A673 (cell line): ENCODE results near the gene TOB2. TPM values are rescaled to one million over a fixed set of nuclear protein-coding genes. Genes with fewer than 3 reads are reported as not detected.
"Not testable (repeated sequence)": the region's sequence is repeated elsewhere in the genome, so short reads cannot be mapped to it uniquely, and the experiment has no call there.

Experiments
- BruUV-seq: library from RNA; stranded (reverse); fragments of 400-500 nt; replicated peaks from 2 replicates; lab custom pipeline; 2021; lab: Mats Ljungman, UMichigan
- CTCF ChIA-PET: fragments of 300-600 bp; sonication (Branson Sonifier 250); formaldehyde crosslinking; loops from one replicate; lab custom pipeline; 2022; ENCODE audit warnings: antibody characterized with exemption; lab: Charles Lee
- POLR2A ChIA-PET: fragments of 300-600 bp; sonication (Branson Sonifier 250); formaldehyde crosslinking; loops from one replicate; lab custom pipeline; 2022; ENCODE audit warnings: antibody characterized with exemption; ENCODE audit not compliant: low non-redundant PET; lab: Charles Lee
- DNase-seq: peaks from one replicate; pipeline ENCODE4 v3.0.0-alpha.2; 2015; ENCODE audit warnings: low spot score
- H3K27ac ChIP-seq: fragments of 200-600 bp; sonication (generic); 2 replicates; pipeline ENCODE4 v1.5.1; 2016; ENCODE audit warnings: mixed run types, low read depth, mild to moderate bottlenecking, mixed read lengths, antibody characterized with exemption, low read length; ENCODE audit not compliant: poor library complexity, severe bottlenecking
- H3K27me3 ChIP-seq: fragments of 200-600 bp; sonication (generic); replicated peaks from 2 replicates; pipeline ENCODE4 v1.6.1; 2017; ENCODE audit warnings: mixed run types, low read depth, mild to moderate bottlenecking, mixed read lengths, antibody characterized with exemption, low read length; ENCODE audit not compliant: insufficient read depth, poor library complexity
- H3K36me3 ChIP-seq: fragments of 200-600 bp; sonication (generic); 2 replicates; pipeline ENCODE4 v1.6.1; 2016; ENCODE audit warnings: mixed run types, mild to moderate bottlenecking, mixed read lengths, antibody characterized with exemption, low read length; ENCODE audit not compliant: insufficient read depth, poor library complexity, severe bottlenecking
- H3K4me1 ChIP-seq: fragments of 200-600 bp; sonication (generic); 2 replicates; pipeline ENCODE4 v1.6.1; 2017; ENCODE audit warnings: mixed run types, mild to moderate bottlenecking, mixed read lengths, antibody characterized with exemption, low read length; ENCODE audit not compliant: insufficient read depth, poor library complexity, severe bottlenecking
- H3K4me3 ChIP-seq: fragments of 200-600 bp; sonication (generic); 2 replicates; pipeline ENCODE4 v1.5.1; 2016; ENCODE audit warnings: low read depth, mixed run types, mild to moderate bottlenecking, mixed read lengths, low read length; ENCODE audit not compliant: poor library complexity, severe bottlenecking
- H3K9me3 ChIP-seq: fragments of 200-600 bp; sonication (generic); 2 replicates; pipeline ENCODE4 v1.6.1; 2016; ENCODE audit warnings: mixed run types, low read depth, mild to moderate bottlenecking, mixed read lengths, antibody characterized with exemption, low read length; ENCODE audit not compliant: poor library complexity, severe bottlenecking
- EZH2 ChIP-seq: fragments of 200-600 bp; sonication (generic); IDR thresholded peaks from 2 replicates; pipeline ENCODE4 v1.6.1; 2017; ENCODE audit warnings: borderline replicate concordance, low read depth, mild to moderate bottlenecking, mixed read lengths, antibody characterized with exemption, low read length; ENCODE audit not compliant: poor library complexity, severe bottlenecking
- intact Hi-C: fragments of 100-400 bp; cut with micrococcal nuclease; formaldehyde crosslinking; loops from one replicate; pipeline ENCODE4 v1.10.0; 2022; ENCODE audit not compliant: unreplicated experiment
- total RNA-seq: library from RNA; stranded (reverse); gene quantifications from 2 replicates; pipeline ENCODE4 v1.2.3, GENCODE V29; 2021
- TF ChIP-seq, protein P1 (sequence below): fragments of 300-800, 200-600 bp; sonication (generic); conservative IDR thresholded peaks from 2 replicates; pipeline ENCODE4 v1.5.1; 2017; ENCODE audit warnings: low read depth, mild to moderate bottlenecking, antibody characterized with exemption, low read length, moderate library complexity, mixed read lengths

Gene TOB2
- total RNA-seq, 1 experiment from 2014 or later: 53.8 TPM

DNA sequence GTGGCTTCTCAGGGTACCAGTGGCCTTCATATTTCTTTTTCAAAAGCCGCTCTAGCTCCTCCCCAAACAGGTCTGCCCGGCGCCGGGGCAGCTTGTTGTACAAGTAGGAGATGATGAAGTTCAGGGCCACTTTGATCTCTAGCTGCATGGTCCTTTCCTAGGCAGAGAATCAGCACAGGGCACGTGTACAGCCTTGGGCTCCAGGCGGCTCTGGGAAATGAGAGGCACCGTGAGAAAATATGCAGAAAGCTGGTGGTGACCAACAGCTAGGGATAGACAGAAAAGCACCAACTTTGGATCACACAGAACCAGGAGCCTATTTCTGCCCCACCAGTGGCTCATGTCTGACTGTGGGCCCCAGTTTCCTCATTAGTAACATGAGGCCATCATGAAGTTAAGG lies 9.4 kb downstream of the TOB2 start:
- no TSS peak for BruUV-seq
- CTCF ChIA-PET: interaction anchor here (0.6 kb wide), 1 partner anchor 15 kb away, joined by 3 read pairs; no protein-coding TSS in a partner anchor
- POLR2A ChIA-PET: no interaction called here

DNA sequence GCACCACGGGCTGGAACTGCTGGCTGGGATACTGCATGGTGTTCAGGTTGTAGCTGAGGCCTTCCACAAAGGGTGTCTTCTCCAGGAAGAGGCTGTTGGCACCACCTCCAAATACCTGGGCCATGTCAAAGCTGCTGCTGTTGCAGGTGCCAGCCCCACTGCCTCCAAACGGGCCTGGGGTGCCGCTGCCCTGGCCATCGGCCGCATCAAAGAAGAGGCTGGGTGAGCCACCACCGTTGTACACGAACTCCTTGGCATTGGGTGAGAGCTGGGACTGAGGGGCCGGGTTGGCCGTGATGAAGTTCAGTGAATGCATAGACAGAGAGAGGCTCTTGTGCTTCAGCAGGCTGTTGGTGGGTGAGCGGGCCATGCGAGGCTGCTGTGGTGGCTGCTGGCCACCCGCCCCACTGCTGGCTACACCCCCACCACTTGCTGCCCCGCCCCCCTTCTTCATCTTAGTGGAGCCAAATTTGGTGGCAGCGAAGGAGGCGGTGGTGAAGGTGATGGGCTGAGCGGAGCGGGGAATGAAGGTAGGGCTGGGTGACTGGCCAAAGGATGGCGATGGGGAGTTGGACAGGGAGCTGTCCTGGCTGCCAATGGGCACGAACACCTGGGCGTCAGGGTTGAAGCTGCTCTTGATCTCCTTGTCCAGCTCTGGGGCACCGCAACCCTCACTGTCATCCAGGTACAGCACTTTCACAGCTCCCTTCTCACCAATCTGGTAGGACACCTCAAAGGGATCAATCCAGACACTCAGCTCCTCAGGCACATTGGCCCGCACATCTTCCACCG lies 10.1 kb downstream of the TOB2 start:
- Histone ChIP-seq H3K9me3 (no peaks in the 10 kb centered on the region), H3K27ac (no peak overlapping the region), H3K4me1 (no peaks in the 10 kb centered on the region), H3K36me3 (peaks cover 57% of the 10 kb centered on the region), H3K4me3 (no peak overlapping the region), H3K27me3 (no peaks in the 10 kb centered on the region)
- CTCF ChIA-PET: interaction anchor here (0.6 kb wide), 1 partner anchor 14 kb away, joined by 3 read pairs; no protein-coding TSS in a partner anchor
- POLR2A ChIA-PET: no interaction called here
- TF ChIP-seq, protein P1, sequence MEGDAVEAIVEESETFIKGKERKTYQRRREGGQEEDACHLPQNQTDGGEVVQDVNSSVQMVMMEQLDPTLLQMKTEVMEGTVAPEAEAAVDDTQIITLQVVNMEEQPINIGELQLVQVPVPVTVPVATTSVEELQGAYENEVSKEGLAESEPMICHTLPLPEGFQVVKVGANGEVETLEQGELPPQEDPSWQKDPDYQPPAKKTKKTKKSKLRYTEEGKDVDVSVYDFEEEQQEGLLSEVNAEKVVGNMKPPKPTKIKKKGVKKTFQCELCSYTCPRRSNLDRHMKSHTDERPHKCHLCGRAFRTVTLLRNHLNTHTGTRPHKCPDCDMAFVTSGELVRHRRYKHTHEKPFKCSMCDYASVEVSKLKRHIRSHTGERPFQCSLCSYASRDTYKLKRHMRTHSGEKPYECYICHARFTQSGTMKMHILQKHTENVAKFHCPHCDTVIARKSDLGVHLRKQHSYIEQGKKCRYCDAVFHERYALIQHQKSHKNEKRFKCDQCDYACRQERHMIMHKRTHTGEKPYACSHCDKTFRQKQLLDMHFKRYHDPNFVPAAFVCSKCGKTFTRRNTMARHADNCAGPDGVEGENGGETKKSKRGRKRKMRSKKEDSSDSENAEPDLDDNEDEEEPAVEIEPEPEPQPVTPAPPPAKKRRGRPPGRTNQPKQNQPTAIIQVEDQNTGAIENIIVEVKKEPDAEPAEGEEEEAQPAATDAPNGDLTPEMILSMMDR: no peak
- TF ChIP-seq EZH2: no peak
- intact Hi-C loops: no loop called here
- DNase-seq: no peak
- BruUV-seq: no TSS peak

More for the DNA sequence above, 9.4 kb downstream of the TOB2 start:
- no peak overlapping the region for H3K4me3 ChIP-seq
- DNase-seq: no peak
- TF ChIP-seq, protein P1: no peak
- TF ChIP-seq EZH2: no peak
- peaks cover 62% of the 10 kb centered on the region for H3K36me3 ChIP-seq
- intact Hi-C loops: no loop called here
- no peaks in the 10 kb centered on the region for H3K27me3 ChIP-seq
- no peak overlapping the region for H3K27ac ChIP-seq
- H3K4me1 ChIP-seq: no peaks in the 10 kb centered on the region
- no peaks in the 10 kb centered on the region for H3K9me3 ChIP-seq

DNA sequence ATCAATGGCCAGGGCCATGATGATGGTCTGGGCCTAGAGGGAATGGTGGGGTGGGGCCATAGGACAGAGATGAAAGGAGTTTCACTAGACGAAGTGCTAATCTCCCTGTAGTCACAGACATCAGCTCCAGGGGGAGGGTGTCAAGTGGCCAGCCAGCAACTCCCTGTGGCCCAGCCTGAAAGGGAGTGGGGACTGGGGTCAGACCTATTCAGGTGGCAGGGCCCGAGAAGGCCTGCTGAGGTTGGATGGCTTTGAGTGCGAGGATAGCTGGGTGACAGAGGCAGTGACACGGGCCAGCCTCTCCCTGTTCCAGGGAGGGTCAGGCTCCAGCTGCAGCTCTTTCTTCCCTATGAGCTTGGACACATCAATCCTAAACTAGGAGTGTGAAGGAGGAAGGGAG lies 11.0 kb downstream of the TOB2 start:
- no peak for TF ChIP-seq EZH2
- TF ChIP-seq, protein P1: no peak
- no TSS peak for BruUV-seq
- Histone ChIP-seq H3K9me3 (no peaks in the 10 kb centered on the region), H3K36me3 (peaks cover 48% of the 10 kb centered on the region), H3K4me1 (no peaks in the 10 kb centered on the region), H3K27ac (no peak overlapping the region), H3K27me3 (no peaks in the 10 kb centered on the region), H3K4me3 (no peak overlapping the region)
- no peak for DNase-seq
- ChIA-PET POLR2A (no interaction called here), CTCF (no interaction called here)
- intact Hi-C loops: no loop called here

DNA sequence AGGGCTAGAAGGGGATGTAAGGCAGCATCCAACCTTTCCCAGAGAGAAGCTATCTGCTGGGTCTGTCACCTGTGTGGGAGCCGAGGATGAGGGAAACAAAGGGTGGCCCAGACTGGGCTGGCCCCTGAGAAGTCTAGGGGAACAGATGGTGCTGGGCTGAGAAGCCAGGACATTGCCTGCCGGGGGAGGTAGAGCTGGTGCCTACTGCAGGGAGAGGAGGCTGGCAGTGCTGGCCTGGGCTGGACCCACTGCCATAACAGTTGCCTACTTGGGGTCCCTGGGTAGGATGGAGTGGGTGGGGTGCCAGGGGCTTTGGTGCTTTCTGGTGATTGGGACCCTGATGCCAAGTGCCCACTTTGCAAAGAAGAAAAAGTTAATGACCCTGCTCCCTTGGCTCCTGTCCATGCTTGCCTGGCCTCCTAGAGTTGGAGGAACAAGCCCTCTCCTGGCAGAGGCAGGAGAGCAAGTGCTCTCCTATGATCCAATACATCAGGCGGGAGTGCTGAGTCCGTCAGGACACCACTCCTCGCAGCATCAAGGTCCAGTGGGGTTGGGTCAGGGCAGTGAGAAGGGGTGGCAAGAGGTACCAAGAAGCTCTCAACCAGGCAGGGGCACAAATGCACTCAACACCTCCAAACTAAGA lies 12.1 kb downstream of the TOB2 start:
- DNase-seq, H3K27ac ChIP-seq, BruUV-seq, intact Hi-C loops, H3K4me1 ChIP-seq, H3K4me3 ChIP-seq, CTCF ChIA-PET, H3K27me3 ChIP-seq, H3K9me3 ChIP-seq, POLR2A ChIA-PET: not testable (repeated sequence)
- H3K36me3 ChIP-seq: peaks cover 41% of the 10 kb centered on the region

DNA sequence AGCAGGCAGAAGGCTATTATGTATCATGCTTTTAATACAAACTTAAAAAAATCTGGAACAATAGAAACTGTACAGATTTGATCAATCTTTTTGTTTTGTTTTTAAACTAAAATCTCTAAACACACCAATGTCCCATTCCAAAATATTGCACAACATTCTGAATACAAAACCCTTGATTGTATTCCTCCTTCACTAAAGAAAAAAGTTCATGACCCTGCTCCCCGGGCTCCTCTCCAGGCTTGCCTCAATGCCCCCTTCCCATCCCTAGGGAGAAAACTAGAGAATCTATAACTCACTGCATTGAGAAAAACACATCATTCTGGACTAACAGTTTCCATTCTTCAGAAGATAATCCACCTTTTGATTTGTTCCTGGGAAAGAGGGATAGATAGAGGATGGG lies 13.1 kb downstream of the TOB2 start:
- intact Hi-C loops, H3K4me3 ChIP-seq, CTCF ChIA-PET, DNase-seq, H3K27me3 ChIP-seq, H3K9me3 ChIP-seq, POLR2A ChIA-PET, H3K27ac ChIP-seq, BruUV-seq, H3K4me1 ChIP-seq: not testable (repeated sequence)
- H3K36me3 ChIP-seq: peaks cover 35% of the 10 kb centered on the region
